CD1c-positive myeloid dendritic cell (primary cell): ENCODE data around the gene PARD3.
A peak's percentile ranks its signal among the peaks of the same experiment; 100 is the strongest.

Experiments
- DNase-seq: peaks from one replicate; pipeline ENCODE4 v3.0.0-alpha.2; 2016; ENCODE audit errors: extremely low spot score

The PARD3 gene

GRCh38 chr10:34689053-34689452 is 126.0 kb downstream of the PARD3 start:
- DNase-seq, result no peak

GRCh38 chr10:34687434-34688210 is 127.5 kb downstream of the PARD3 start:
- no peak for DNase-seq

GRCh38 chr10:34682580-34682979 is 132.5 kb downstream of the PARD3 start:
- no peak for DNase-seq

- no peak for DNase-seq
Observed at GRCh38 chr10:34681933-34682332, 133.2 kb downstream of the PARD3 start.

- DNase-seq, result no peak
Observed at GRCh38 chr10:34679177-34679576, 135.9 kb downstream of the PARD3 start.

- DNase-seq, result no peak
Observed at GRCh38 chr10:34677591-34677990, 137.5 kb downstream of the PARD3 start.

GRCh38 chr10:34677132-34677531 is 138.0 kb downstream of the PARD3 start:
- no peak for DNase-seq

- DNase-seq, result no peak
Observed at GRCh38 chr10:34674176-34674575, 140.9 kb downstream of the PARD3 start.

GRCh38 chr10:34670081-34670480 is 145.0 kb downstream of the PARD3 start:
- DNase-seq, result no peak

GRCh38 chr10:34669079-34669478 is 146.0 kb downstream of the PARD3 start:
- no peak for DNase-seq

GRCh38 chr10:34667177-34667576 is 147.9 kb downstream of the PARD3 start:
- no peak for DNase-seq

GRCh38 chr10:34666008-34666704 is 148.9 kb downstream of the PARD3 start:
- peak; percentile 14 for DNase-seq

GRCh38 chr10:34664706-34665105 is 150.4 kb downstream of the PARD3 start:
- DNase-seq, result no peak

- no peak for DNase-seq
Observed at GRCh38 chr10:34661580-34661979, 153.5 kb downstream of the PARD3 start.

- no peak for DNase-seq
Observed at GRCh38 chr10:34658934-34659333, 156.2 kb downstream of the PARD3 start.

GRCh38 chr10:34656661-34657060 is 158.4 kb downstream of the PARD3 start:
- no peak for DNase-seq

- DNase-seq, result peak; percentile 57
Observed at GRCh38 chr10:34655286-34656170, 159.6 kb downstream of the PARD3 start.

- DNase-seq, result no peak
Observed at GRCh38 chr10:34654211-34654610, 160.9 kb downstream of the PARD3 start.

- no peak for DNase-seq
Observed at GRCh38 chr10:34653530-34653929, 161.6 kb downstream of the PARD3 start.

GRCh38 chr10:34651416-34652195 is 163.5 kb downstream of the PARD3 start:
- DNase-seq, result no peak

GRCh38 chr10:34650156-34650555 is 164.9 kb downstream of the PARD3 start:
- no peak for DNase-seq

GRCh38 chr10:34649385-34649784 is 165.7 kb downstream of the PARD3 start:
- DNase-seq, result no peak
